MM.1S (cell line): ENCODE results near the gene GALR3.

ENCODE experiments used
- DNase-seq: peaks from one replicate; pipeline ENCODE4 v3.0.0-alpha.2; 2015
- H2AFZ ChIP-seq: fragments of 300-600 bp; sonication (generic); 2 replicates; pipeline ENCODE4 v1.6.0; 2016; ENCODE audit warnings: antibody characterized with exemption, low read length
- H3F3A ChIP-seq: fragments of 300-600 bp; sonication (generic); 2 replicates; pipeline ENCODE4 v1.6.1; 2016; ENCODE audit warnings: mild to moderate bottlenecking, antibody characterized with exemption, low read length, moderate library complexity, mixed read lengths; ENCODE audit not compliant: insufficient read depth
- H3K27ac ChIP-seq: fragments of 300-600 bp; sonication (generic); 2 replicates; pipeline ENCODE4 v1.5.1; 2016; ENCODE audit warnings: mild to moderate bottlenecking, low read length
- H3K27me3 ChIP-seq: fragments of 300-600 bp; sonication (generic); replicated peaks from 2 replicates; pipeline ENCODE4 v1.6.0; 2016; ENCODE audit warnings: low read length; ENCODE audit not compliant: insufficient read depth
- H3K36me3 ChIP-seq: fragments of 300-600 bp; sonication (generic); replicated peaks from 2 replicates; pipeline ENCODE4 v1.6.1; 2016; ENCODE audit warnings: mild to moderate bottlenecking, low read length, mixed read lengths; ENCODE audit not compliant: insufficient read depth
- H3K4me1 ChIP-seq: fragments of 300-600 bp; sonication (generic); 2 replicates; pipeline ENCODE4 v1.6.1; 2016; ENCODE audit warnings: low read length, mixed read lengths
- H3K4me2 ChIP-seq: fragments of 300-600 bp; sonication (generic); 2 replicates; pipeline ENCODE4 v1.6.0; 2016; ENCODE audit warnings: low read depth, low read length
- H3K4me3 ChIP-seq: fragments of 300-600 bp; sonication (generic); 2 replicates; pipeline ENCODE4 v1.5.1; 2016; ENCODE audit warnings: low read length, mixed read lengths
- H3K79me2 ChIP-seq: fragments of 300-600 bp; sonication (generic); 2 replicates; pipeline ENCODE4 v1.6.1; 2016; ENCODE audit warnings: mixed run types, low read length, mixed read lengths
- H3K9ac ChIP-seq: fragments of 300-600 bp; sonication (generic); 2 replicates; pipeline ENCODE4 v1.6.1; 2016; ENCODE audit warnings: low read length, mixed read lengths
- H3K9me2 ChIP-seq: fragments of 300-600 bp; sonication (generic); replicated peaks from 2 replicates; pipeline ENCODE4 v1.6.1; 2016; ENCODE audit warnings: mild to moderate bottlenecking, low read length, mixed read lengths; ENCODE audit not compliant: insufficient read depth
- H3K9me3 ChIP-seq: fragments of 300-600 bp; sonication (generic); replicated peaks from 2 replicates; pipeline ENCODE4 v1.6.1; 2016; ENCODE audit warnings: mild to moderate bottlenecking, low read length, mixed read lengths; ENCODE audit not compliant: insufficient read depth
- H4K20me1 ChIP-seq: fragments of 300-600 bp; sonication (generic); 2 replicates; pipeline ENCODE4 v1.6.1; 2016; ENCODE audit warnings: mild to moderate bottlenecking, low read length, moderate library complexity, mixed read lengths; ENCODE audit not compliant: insufficient read depth
- EZH2 ChIP-seq: fragments of 300-600 bp; sonication (generic); optimal IDR thresholded peaks from 2 replicates; pipeline ENCODE3; 2017; ENCODE audit warnings: low read depth, mild to moderate bottlenecking, antibody characterized with exemption, low read length, mixed read lengths
- EZH2phosphoT487 ChIP-seq: fragments of 300-600 bp; sonication (generic); IDR thresholded peaks from 2 replicates; pipeline ENCODE4 v1.6.1; 2018; ENCODE audit warnings: antibody characterized with exemption, low read length
- TF ChIP-seq, protein P1 (sequence below): fragments of 300-600 bp; sonication (generic); IDR thresholded peaks from 2 replicates; pipeline ENCODE4 v1.5.1; 2016; ENCODE audit warnings: antibody characterized with exemption, low read length, mixed read lengths

GALR3 gene

DNA sequence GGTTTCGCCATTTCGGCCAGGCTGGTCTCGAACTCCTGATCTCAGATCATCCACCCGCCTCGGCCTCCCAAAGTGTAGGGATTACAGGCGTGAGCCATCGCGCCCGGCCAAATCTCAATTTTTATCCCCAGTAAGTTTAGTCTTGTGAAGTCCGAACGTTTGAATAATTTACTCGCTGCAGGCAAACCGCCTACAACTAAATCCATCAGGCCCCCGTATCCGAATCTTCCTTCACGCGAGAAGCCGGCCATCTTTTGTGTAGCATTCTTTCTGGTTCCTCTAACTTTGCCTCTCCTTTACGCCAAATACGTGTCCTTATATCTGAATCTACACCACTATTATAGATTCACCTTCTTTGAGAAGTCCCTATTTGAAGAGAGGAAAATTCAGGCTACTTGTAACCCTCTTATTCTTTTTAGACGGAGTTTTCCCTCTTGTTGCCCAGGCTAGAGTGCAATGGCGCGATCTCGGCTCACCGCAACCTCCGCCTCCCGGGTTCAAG, 25.5 kb downstream of the GALR3 start:
- Histone ChIP-seq H2AFZ (peak overlapping the region; percentile 87), H3K4me3 (peak overlapping the region; percentile 88), H3K9me2 (no peaks in the 10 kb centered on the region), H3K9me3 (no peaks in the 10 kb centered on the region), H3K27ac (peak overlapping the region; percentile 60; the same call in 1 of the 2 replicates), H3K36me3 (peaks cover 4% of the 10 kb centered on the region; the same call in 1 of the 2 replicates), H3K9ac (peak overlapping the region; percentile 87; the same call in 1 of the 2 replicates), H3F3A (peaks cover 13% of the 10 kb centered on the region; the same call in 1 of the 2 replicates), H4K20me1 (no peaks in the 10 kb centered on the region), H3K4me1 (0 out of 2 replicates have a peak, but pooled peaks cover 4% of the 10 kb centered on the region), H3K4me2 (peak overlapping the region; percentile 77), H3K27me3 (no peaks in the 10 kb centered on the region), H3K79me2 (peaks cover 50% of the 10 kb centered on the region)
- DNase-seq: no peak
- TF ChIP-seq EZH2: no peak
- no peak for TF ChIP-seq EZH2phosphoT487
- TF ChIP-seq, protein P1, sequence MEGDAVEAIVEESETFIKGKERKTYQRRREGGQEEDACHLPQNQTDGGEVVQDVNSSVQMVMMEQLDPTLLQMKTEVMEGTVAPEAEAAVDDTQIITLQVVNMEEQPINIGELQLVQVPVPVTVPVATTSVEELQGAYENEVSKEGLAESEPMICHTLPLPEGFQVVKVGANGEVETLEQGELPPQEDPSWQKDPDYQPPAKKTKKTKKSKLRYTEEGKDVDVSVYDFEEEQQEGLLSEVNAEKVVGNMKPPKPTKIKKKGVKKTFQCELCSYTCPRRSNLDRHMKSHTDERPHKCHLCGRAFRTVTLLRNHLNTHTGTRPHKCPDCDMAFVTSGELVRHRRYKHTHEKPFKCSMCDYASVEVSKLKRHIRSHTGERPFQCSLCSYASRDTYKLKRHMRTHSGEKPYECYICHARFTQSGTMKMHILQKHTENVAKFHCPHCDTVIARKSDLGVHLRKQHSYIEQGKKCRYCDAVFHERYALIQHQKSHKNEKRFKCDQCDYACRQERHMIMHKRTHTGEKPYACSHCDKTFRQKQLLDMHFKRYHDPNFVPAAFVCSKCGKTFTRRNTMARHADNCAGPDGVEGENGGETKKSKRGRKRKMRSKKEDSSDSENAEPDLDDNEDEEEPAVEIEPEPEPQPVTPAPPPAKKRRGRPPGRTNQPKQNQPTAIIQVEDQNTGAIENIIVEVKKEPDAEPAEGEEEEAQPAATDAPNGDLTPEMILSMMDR: no peak

- H3K4me3 ChIP-seq: peak within 1 kb of the TSS; percentile 88
- H3K4me2 ChIP-seq: peak within 1 kb of the TSS; percentile 100
- TF ChIP-seq EZH2phosphoT487: no peak
- TF ChIP-seq, protein P1: no peak
- no peak for TF ChIP-seq EZH2
- H2AFZ ChIP-seq: peak within 1 kb of the TSS; percentile 87
- H3K79me2 ChIP-seq: peaks cover 55% of the 10 kb centered on the region
- no peaks in the 10 kb centered on the region for H3K27me3 ChIP-seq
- no peaks in the 10 kb centered on the region for H3K9me3 ChIP-seq
- H3K27ac ChIP-seq: peak within 1 kb of the TSS; percentile 60
- peak within 1 kb of the TSS; percentile 87 for H3K9ac ChIP-seq
- peaks cover 9% of the 10 kb centered on the region; the same call in 1 of the 2 replicates for H3F3A ChIP-seq
- H3K36me3 ChIP-seq: peaks cover 8% of the 10 kb centered on the region; the same call in 1 of the 2 replicates
- H3K9me2 ChIP-seq: no peaks in the 10 kb centered on the region
- no peaks in the 10 kb centered on the region for H4K20me1 ChIP-seq
- peak; percentile 90 for DNase-seq
- 0 out of 2 replicates have a peak, but pooled peaks cover 4% of the 10 kb centered on the region for H3K4me1 ChIP-seq
Measured at GRCh38 chr22:37849089-37849751, 26.0 kb downstream of the GALR3 start, which contains the start of gene EIF3L. EIF3L (plus strand) TSS chr22:37849419; CDS start chr22:37849450, 31 bp downstream.

- Histone ChIP-seq H3K4me3 (no peak overlapping the region), H3K27me3 (no peaks in the 10 kb centered on the region), H3K4me2 (peak overlapping the region; percentile 100; the same call in 1 of the 2 replicates), H3K36me3 (peaks cover 10% of the 10 kb centered on the region; the same call in 1 of the 2 replicates), H3K9ac (no peak overlapping the region), H3K27ac (no peak overlapping the region), H3K9me2 (no peaks in the 10 kb centered on the region), H4K20me1 (0 out of 2 replicates have a peak, but pooled peaks cover 5% of the 10 kb centered on the region), H3F3A (peaks cover 9% of the 10 kb centered on the region), H2AFZ (no peak overlapping the region), H3K79me2 (peaks cover 71% of the 10 kb centered on the region), H3K4me1 (0 out of 2 replicates have a peak, but pooled peaks cover 4% of the 10 kb centered on the region), H3K9me3 (no peaks in the 10 kb centered on the region)
- TF ChIP-seq EZH2 (no peak), EZH2phosphoT487 (no peak)
- TF ChIP-seq, protein P1: no peak
- no peak for DNase-seq
Measured at GRCh38 chr22:37850801-37851200, 27.6 kb downstream of the GALR3 start.
